Calu3 (cell line): ENCODE data around the gene S100A9. TPM values are rescaled to one million over a fixed set of nuclear protein-coding genes. Genes with fewer than 3 reads are reported as not detected.

Experiments
- BruUV-seq: library from RNA; stranded (reverse); fragments of 400-500 nt; replicated peaks from 2 replicates; lab custom pipeline; 2021; lab: Mats Ljungman, UMichigan
- CTCF ChIA-PET: fragments of 300-600 bp; sonication (Branson Sonifier 250); formaldehyde crosslinking; loops from one replicate; lab custom pipeline; 2022; ENCODE audit warnings: antibody characterized with exemption; lab: Charles Lee
- DNase-seq: peaks from one replicate; pipeline ENCODE4 v3.0.0; 2022
- H3K27ac Mint-ChIP-seq: one replicate; pipeline ENCODE4 v1.8.0; 2022; ENCODE audit warnings: mixed read lengths; ENCODE audit not compliant: unreplicated experiment
- H3K27me3 Mint-ChIP-seq: one replicate; pipeline ENCODE4 v1.8.0; 2022; ENCODE audit warnings: mixed read lengths; ENCODE audit not compliant: unreplicated experiment
- H3K36me3 Mint-ChIP-seq: one replicate; pipeline ENCODE4 v1.8.0; 2022; ENCODE audit warnings: mild to moderate bottlenecking, moderate library complexity, mixed read lengths; ENCODE audit not compliant: insufficient read depth, unreplicated experiment
- H3K4me1 Mint-ChIP-seq: one replicate; pipeline ENCODE4 v1.8.0; 2022; ENCODE audit warnings: mild to moderate bottlenecking, low read depth, mixed read lengths; ENCODE audit not compliant: unreplicated experiment
- H3K4me3 Mint-ChIP-seq: one replicate; pipeline ENCODE4 v1.8.0; 2022; ENCODE audit warnings: mild to moderate bottlenecking, low read depth, moderate library complexity, mixed read lengths; ENCODE audit not compliant: unreplicated experiment
- H3K9me3 Mint-ChIP-seq: one replicate; pipeline ENCODE4 v1.8.0; 2022; ENCODE audit warnings: low read depth, mixed read lengths; ENCODE audit not compliant: unreplicated experiment
- CTCF ChIP-seq: fragments of 200-600 bp; IDR thresholded peaks from one replicate; pipeline ENCODE4 v1.8.0; 2022; ENCODE audit warnings: antibody characterized with exemption; ENCODE audit not compliant: unreplicated experiment
- intact Hi-C: fragments of 100-400 bp; cut with micrococcal nuclease; formaldehyde crosslinking; loops from one replicate; pipeline ENCODE4 v1.10.0; 2022; ENCODE audit not compliant: unreplicated experiment
- total RNA-seq: library from RNA; stranded (reverse); gene quantifications from 2 replicates; pipeline ENCODE4 v1.2.3, GENCODE V29; 2022

The S100A9 gene
- total RNA-seq, 1 experiment from 2014 or later, result 5.0 TPM

- Mint-ChIP-seq H3K27me3 (peaks cover 71% of the 10 kb centered on the region), H3K36me3 (no peaks in the 10 kb centered on the region), H3K9me3 (no peaks in the 10 kb centered on the region), H3K4me1 (peaks cover 27% of the 10 kb centered on the region), H3K4me3 (no peak overlapping the region), H3K27ac (no peak overlapping the region)
- CTCF ChIA-PET, result interaction anchor here (0.6 to 0.7 kb wide), 2 partner anchors 194 to 283 kb away, joined by 4 to 6 read pairs; no protein-coding TSS in a partner anchor
- no peak for TF ChIP-seq CTCF
- intact Hi-C loops, result loop anchor here (5.0 to 10.0 kb wide), 2 partner anchors 218 to 635 kb away; partner anchors contain the start of genes RAB13 and S100A2
- no TSS peak for BruUV-seq
- no peak for DNase-seq
Measured at GRCh38 chr1:153349363-153350320, 8.0 kb upstream of the S100A9 start.

DNA sequence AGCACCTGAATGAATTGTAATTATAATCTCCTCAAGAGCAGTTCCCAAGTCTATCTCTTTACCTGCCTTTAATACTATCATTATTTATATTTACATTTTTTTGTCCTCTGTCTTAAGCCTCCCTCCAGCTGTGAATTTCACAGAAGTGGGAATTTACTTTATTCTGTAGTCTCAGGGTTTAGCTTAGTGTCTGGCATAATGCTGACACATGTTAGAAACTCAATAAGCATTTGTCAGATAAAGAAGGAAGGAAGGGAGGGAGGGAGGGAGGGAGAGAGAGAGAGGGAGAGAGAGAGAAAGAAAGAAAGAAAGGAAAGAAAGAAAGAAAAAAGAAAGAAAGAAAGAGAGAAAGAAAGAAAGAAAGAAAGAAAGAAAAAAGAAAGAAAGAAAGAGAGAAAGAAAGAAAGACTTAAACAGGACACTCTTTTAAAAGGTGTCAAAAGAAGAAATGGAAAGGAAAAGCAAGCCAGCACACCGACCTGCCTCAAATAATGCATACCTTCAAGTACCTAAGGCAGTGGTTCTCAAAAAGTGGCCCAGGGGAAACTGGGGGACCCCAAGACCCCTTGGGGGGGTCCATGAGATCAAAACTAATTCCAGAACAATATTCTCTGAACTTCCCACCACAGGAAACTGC, 7.2 kb upstream of the S100A9 start:
- intact Hi-C loops, result loop anchor here (5.0 to 10.0 kb wide), 2 partner anchors 217 to 634 kb away; partner anchors contain the start of genes RAB13 and S100A2
- peaks cover 71% of the 10 kb centered on the region for H3K27me3 Mint-ChIP-seq
- CTCF ChIA-PET, result interaction anchor here (0.6 to 0.7 kb wide), 2 partner anchors 195 to 282 kb away, joined by 4 to 6 read pairs; no protein-coding TSS in a partner anchor

DNA sequence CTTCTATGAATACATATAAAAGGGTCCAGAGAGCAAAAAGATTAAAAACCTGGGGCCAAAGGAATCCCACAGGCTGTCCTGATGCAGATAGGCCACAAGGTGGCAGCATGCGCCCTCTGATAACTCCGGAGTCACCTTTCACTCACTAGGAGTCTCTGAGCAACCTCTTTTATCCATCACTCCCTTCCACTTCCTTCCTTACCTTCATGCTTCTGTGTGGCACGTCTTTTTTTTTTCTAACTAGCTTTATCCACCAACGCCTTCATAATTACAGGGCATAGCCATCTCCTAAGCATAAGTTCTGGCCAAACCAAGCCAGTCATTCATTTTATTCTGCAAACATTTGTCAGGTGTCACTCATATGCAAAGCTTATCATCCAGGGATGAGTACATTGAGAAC, 5.1 kb upstream of the S100A9 start:
- H3K9me3 Mint-ChIP-seq, result no peaks in the 10 kb centered on the region
- peaks cover 26% of the 10 kb centered on the region for H3K4me1 Mint-ChIP-seq
- H3K4me3 Mint-ChIP-seq, result no peak overlapping the region
- BruUV-seq, result no TSS peak
- CTCF ChIA-PET, result interaction anchor here (0.9 to 4.7 kb wide), 4 partner anchors 9 to 142 kb away, joined by 4 to 58 read pairs (median 6); no protein-coding TSS in a partner anchor
- intact Hi-C loops, result loop anchor here (1.0 to 10.0 kb wide), 3 partner anchors 143 to 632 kb away; partner anchors contain the start of genes RAB13 and S100A2
- H3K27ac Mint-ChIP-seq, result no peak overlapping the region
- peak; percentile 93 for TF ChIP-seq CTCF
- DNase-seq, result peak; percentile 73
- H3K36me3 Mint-ChIP-seq, result no peaks in the 10 kb centered on the region
- peaks cover 65% of the 10 kb centered on the region for H3K27me3 Mint-ChIP-seq

More for the DNA sequence above, 7.2 kb upstream of the S100A9 start:
- TF ChIP-seq CTCF, result no peak
- no peaks in the 10 kb centered on the region for H3K9me3 Mint-ChIP-seq
- no peaks in the 10 kb centered on the region for H3K36me3 Mint-ChIP-seq
- no peak overlapping the region for H3K27ac Mint-ChIP-seq
- no TSS peak for BruUV-seq
- no peak overlapping the region for H3K4me3 Mint-ChIP-seq
- peaks cover 21% of the 10 kb centered on the region for H3K4me1 Mint-ChIP-seq
- DNase-seq, result no peak

- H3K27me3 Mint-ChIP-seq, result peaks cover 56% of the 10 kb centered on the region
- no peak overlapping the region for H3K27ac Mint-ChIP-seq
- BruUV-seq, result no TSS peak
- H3K4me1 Mint-ChIP-seq, result peaks cover 34% of the 10 kb centered on the region
- DNase-seq, result peak; percentile 56
- CTCF ChIA-PET, result interaction anchor here (0.8 to 4.7 kb wide), 7 partner anchors 10 to 141 kb away, joined by 4 to 58 read pairs (median 4); partner anchors contain the start of gene S100A12
- no peaks in the 10 kb centered on the region for H3K36me3 Mint-ChIP-seq
- intact Hi-C loops, result loop anchor here (1.0 to 10.0 kb wide), 3 partner anchors 51 to 631 kb away; partner anchors contain the start of genes RAB13 and S100A2
- TF ChIP-seq CTCF, result peak; percentile 52
- H3K4me3 Mint-ChIP-seq, result no peak overlapping the region
- no peaks in the 10 kb centered on the region for H3K9me3 Mint-ChIP-seq
Measured at GRCh38 chr1:153353226-153353947, 4.3 kb upstream of the S100A9 start.
